HG02852 (cell line): ENCODE results near the gene CCNI.
"Not testable (repeated sequence)": the region's sequence is repeated elsewhere in the genome, so short reads cannot be mapped to it uniquely, and the experiment has no call there.

ENCODE experiments used
- ATAC-seq: cut with Tn5 transposase; IDR thresholded peaks from one replicate; pipeline ENCODE4 v1.9.1; 2021; ENCODE audit warnings: mild to moderate bottlenecking, moderate library complexity; ENCODE audit not compliant: unreplicated experiment

The CCNI gene

GRCh38 chr4:77040854-77041725 is 34.7 kb downstream of the CCNI start:
- ATAC-seq: no peak

DNA sequence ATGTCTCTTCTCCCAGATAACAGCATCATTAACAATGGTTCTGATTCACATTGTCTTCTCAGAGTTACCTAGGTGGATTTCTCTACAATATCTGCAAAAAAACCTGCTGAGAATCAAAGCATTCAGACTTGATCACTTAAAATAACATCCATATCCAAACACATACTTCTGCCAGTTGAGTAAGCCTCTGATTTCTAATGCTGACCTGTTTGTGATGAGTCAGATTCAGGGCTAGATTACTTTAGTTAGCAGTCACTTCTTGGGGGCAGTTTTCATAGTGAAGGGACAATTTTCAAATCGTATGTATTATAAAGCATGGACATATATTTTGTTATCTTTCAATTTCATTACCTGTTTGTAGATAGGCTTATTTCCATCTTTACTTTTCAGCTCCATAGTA is 35.5 kb downstream of the CCNI start:
- no peak for ATAC-seq

- no peak for ATAC-seq
These were observed 36.0 kb downstream of the CCNI start for GRCh38 chr4:77039796-77040195.

DNA sequence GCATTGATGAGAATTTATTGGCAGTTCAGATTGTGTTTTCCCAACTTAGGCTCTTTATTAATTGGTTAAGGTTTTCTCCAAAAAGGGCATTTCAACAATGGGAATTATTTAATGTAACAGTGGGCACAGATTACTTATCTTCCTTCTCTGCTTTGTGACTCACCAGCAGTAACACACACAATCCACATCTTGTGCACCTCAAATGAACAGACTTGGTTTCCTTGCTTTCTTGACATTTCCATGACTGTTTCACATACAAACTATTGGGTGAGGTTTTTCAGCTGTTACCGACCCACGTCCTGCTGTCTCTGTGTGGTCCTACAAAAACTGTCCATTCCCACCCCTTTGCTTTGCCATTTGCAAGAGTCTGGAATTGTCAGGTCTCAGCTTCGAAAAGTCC is 38.1 kb downstream of the CCNI start:
- no peak for ATAC-seq

DNA sequence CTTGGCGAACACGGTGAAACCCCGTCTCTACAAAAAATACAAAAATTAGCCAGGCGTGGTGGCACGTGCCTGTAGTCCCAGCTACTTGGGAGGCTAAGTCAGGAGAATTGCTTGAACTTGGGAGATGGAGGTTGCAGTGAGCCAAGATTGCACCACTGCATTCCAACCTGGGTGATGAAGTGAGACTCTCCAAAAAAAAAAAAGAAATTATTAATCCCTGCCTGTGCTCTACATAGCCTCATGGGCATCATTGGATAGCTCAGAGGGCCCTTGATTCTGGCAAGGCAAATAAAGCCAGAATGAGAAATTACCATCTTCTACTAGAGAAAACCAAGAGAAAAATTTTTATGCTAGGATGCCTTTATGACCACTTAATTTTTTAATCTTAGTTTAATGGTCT is 38.6 kb downstream of the CCNI start:
- not testable (repeated sequence) for ATAC-seq

GRCh38 chr4:77036206-77036605 is 39.6 kb downstream of the CCNI start:
- ATAC-seq: no peak

- no peak for ATAC-seq
These were observed 40.6 kb downstream of the CCNI start for GRCh38 chr4:77035153-77035552.

- ATAC-seq: no peak
These were observed 44.2 kb downstream of the CCNI start for GRCh38 chr4:77031544-77031943.

- ATAC-seq: not testable (repeated sequence)
These were observed 46.0 kb downstream of the CCNI start for GRCh38 chr4:77029757-77030156.

DNA sequence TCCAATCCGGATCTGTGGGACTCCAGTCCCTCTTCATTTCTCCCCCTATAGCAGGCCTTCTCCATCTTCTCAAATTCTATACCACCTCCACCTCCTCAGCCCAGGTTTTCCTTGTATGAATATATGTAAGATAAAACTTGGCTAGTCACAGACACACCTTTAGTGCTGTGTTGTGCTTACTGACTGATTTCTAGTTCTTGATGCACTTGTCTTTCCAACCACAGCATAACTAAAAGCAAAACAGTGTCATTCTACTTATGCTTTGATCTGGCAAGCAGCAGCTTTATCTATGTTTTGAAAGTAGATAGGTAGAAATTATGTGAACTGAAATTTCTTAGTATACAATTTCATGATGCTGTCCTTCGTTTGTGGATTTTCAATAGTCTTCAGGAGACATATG is 47.5 kb downstream of the CCNI start:
- ATAC-seq: peak; percentile 40

DNA sequence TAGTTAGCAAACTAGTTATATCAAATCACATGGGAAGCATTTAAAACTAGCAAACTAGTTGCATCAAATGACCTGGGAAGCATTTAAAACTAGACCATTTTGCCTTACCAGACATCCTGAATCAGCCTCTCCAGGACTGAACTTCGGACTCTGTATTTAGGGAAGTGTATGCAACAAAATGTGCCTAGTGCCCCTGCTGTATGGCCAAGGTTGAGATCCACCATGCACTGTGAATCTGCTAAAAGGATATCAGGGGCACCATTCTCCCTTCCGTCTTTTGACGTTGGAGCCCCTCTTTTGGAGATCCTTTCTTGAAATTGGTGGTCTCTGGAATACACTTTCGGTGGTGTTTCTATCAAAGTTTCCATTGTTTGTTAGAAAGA is 49.5 kb downstream of the CCNI start:
- no peak for ATAC-seq

DNA sequence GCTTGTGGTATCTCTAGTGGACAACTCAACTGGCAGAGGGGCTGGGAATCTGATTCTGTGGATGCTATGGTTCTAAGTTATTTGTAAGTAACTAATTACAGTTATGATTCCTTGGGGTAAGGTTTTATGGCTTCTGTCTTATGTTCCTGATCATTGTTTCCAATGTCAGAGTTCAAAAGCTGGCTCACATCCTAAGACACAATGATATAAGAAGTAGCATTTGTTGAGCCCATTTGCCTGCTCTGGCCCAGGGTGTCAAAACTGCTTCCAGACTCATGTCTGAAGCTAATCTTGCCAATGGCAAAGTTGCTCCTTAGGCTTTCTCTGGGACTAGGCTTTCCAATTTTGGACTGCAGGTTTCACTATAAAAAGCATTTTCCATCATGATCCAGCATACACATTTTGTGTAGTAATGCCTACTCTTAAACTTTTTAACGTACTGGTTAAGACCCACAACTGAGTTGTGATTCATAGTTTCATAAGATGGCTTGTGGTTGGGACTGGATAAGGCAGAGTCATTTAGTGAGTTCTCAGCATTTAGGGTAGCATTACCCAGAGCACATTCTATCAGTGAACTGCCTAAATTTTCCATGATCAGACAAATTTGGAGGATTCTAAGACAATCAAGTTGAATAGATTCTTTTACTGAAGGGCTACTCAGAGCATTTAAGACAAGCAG is 50.0 kb downstream of the CCNI start:
- ATAC-seq: peak; percentile 90

- no peak for ATAC-seq
These were observed 51.9 kb downstream of the CCNI start for GRCh38 chr4:77023920-77024319.

DNA sequence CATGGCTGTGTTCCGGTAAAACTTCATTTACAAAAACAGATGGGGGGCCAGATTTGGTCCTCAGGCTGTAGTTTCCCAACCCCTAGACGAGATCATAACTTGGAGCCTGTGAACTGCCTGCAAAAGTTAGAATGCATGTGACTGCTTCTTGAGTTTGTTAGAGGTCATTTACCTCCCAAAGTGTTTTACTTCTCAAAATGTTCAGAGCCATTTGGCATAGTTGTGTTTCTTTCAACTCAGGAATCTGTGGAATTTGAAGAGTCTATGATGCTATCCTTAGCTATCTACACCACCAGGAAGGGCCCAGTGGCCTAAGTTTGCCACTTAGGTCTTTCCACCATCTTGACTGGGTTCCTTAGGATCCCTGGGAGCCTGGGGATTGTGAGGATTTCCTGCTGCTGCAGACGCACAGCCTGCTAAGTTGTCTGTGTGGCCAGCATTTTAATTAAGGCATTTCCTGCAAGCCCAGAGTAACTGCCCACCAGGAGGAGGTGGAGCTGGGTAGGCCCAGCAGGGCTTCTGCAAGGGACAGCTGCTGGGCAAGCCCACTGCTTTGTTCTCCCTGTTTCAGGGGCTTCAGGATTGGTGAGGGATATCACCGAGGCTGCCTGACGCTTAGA is 53.1 kb downstream of the CCNI start:
- ATAC-seq: no peak

DNA sequence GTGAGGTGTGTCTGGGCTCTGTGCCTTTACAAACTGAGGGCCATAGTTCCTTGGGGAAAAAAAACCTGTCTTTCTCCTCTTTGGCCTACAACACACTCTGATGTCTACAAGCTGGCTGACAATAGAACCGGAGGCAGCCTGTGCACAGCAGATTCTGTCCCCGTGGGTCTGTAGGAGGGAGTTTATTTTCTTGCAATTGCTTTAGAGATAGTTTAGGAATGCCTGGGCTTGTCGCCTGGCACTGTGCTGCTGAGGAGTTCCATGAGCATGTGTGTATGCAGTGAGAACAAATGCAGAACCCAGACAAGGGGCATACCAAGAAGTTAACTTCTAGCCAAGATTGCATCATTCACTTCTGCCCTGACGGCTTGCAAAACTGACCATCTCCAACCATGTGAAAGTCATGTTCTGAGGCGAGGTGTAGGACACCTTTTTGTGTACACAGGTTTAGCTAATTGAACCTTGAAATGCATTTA is 54.1 kb downstream of the CCNI start:
- no peak for ATAC-seq

DNA sequence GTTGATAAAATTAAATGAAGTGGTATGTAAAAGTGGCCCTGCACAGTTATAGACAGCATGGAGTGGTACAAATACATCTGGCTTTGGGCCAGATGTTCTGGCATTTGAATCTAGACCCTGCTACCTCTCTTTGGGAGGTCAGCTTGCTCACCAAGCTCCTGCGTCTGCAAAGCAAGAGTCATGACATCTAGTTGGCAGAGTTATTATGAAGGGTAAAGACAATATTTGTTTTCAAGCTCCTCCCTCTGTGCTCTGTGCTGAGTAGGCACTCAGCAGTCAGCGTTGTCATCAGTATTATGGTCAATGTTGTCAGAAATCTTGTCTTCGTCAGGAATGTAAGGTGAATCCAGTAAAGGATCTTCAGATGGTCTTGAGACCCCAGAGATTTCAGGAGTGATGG is 55.8 kb downstream of the CCNI start:
- ATAC-seq: no peak

GRCh38 chr4:77015390-77015789 is 60.4 kb downstream of the CCNI start:
- ATAC-seq: no peak

DNA sequence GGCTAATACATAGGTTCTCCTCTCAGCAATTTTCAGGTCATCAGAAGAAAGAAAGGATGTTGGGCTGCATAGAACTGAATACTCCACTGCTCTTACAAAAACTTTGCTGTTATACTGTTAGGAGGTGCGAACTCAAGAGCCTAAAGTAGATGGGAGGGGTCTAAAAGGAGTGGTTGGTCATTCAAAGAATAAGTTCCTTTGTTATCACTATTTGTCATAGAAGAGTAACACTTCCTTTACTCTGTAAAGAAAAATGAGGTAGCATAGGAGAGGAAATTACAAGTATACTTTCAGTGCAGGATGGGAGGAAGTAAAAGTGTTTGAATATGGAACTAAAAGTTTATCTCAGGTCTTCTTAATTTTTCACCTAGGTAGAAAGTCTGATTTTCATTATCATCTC is 61.5 kb downstream of the CCNI start:
- no peak for ATAC-seq

DNA sequence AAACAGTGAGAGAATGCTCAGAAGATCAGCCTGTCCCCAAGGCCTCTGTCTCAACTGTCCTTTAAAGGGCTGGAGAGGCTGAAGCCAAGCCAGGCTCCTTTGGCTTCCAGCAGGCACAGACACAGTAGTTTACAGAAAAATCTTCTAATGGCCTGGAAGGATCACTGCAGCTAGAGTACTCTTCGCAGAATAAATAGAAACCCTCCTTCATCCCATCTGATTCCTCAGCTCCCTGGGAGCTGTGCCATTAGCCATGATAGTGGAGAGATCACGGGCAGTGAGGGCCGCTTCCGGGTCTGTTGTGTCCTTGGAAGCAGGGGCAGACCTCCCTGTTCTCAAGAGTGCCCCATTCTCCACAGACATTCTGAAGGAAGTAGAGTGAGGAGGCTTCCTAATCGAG is 63.1 kb downstream of the CCNI start:
- ATAC-seq: no peak

DNA sequence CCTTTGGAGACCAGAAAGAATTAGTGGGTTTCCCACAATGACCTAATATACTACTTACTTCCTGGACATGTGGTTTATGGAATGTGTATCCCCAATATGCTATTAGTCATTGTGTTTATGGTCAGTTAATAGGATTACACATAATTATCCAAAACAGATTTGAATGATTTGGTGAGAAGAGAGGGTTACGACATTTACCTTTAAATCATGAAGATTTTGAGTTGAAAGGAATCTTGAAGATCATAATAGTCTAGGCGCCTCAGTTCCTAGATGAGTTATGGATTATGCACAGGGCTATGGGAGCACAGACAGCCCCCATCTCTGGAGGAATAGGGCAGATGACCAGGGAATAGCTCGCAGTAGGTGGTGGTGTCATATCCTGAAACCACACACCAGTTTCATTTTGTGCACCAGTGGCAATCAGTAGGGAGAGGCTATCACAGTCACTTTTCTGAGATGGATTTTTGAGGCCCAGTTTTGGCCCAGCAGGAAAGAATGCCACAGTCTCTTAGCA is 64.9 kb downstream of the CCNI start:
- ATAC-seq: no peak

DNA sequence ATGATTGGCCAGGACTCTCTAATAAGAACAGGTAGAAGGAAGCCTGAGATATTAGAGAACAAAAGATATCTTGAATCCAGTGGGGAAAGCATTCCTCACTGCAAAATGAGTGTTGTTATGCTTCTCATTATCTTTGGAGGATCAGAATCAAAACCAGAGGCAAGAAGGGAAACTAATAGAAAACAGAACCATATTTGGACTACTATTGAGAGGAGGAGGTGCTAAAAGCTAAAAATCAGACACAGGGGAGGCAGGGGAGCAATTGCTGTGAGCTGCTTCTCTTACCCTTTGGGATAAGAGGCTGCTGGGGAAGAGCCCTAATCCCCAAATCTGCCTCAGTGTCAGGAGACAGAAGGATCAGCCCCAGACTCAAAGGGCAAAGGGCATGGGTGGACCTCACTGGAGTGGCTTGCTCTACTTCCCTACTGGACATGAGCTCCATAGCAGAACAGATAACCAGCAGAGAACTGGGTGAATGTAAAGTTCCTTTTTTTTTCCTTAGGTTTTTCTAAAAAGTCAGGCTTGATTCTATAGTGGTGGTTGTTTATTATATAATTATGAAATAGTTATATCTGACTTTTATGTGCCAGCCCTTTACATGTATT is 66.2 kb downstream of the CCNI start:
- no peak for ATAC-seq
